GM21390 (cell line): ENCODE measurements around the gene ZMYND10.

Source experiments
- ATAC-seq: cut with Tn5 transposase; IDR thresholded peaks from one replicate; pipeline ENCODE4 v1.9.1; 2021; ENCODE audit not compliant: unreplicated experiment

The ZMYND10 gene

GRCh38 chr3:50345586-50346234 lies at the start of gene ZMYND10:
Gene ZMYND10 (minus strand): TSS chr3:50345732. CDS start chr3:50345579, 153 bp downstream.
- ATAC-seq, result no peak

GRCh38 chr3:50393061-50393460 lies 47.5 kb upstream of the ZMYND10 start:
- no peak for ATAC-seq

GRCh38 chr3:50392101-50392715 lies 46.7 kb upstream of the ZMYND10 start:
- ATAC-seq, result no peak

GRCh38 chr3:50390508-50391224 lies 45.1 kb upstream of the ZMYND10 start:
- no peak for ATAC-seq

- ATAC-seq, result no peak
These were observed 43.9 kb upstream of the ZMYND10 start for GRCh38 chr3:50389414-50389767.

GRCh38 chr3:50388720-50389413 lies 43.3 kb upstream of the ZMYND10 start:
- ATAC-seq, result no peak

- no peak for ATAC-seq
These were observed 42.6 kb upstream of the ZMYND10 start for GRCh38 chr3:50388016-50388719.

- ATAC-seq, result no peak
These were observed 40.2 kb upstream of the ZMYND10 start for GRCh38 chr3:50385754-50386153.

- no peak for ATAC-seq
These were observed 38.2 kb upstream of the ZMYND10 start for GRCh38 chr3:50383750-50384149.

GRCh38 chr3:50382722-50383121 lies 37.2 kb upstream of the ZMYND10 start:
- ATAC-seq, result no peak

- ATAC-seq, result no peak
These were observed 35.9 kb upstream of the ZMYND10 start for GRCh38 chr3:50381383-50381782.

GRCh38 chr3:50380405-50381085 lies 35.0 kb upstream of the ZMYND10 start:
- ATAC-seq, result no peak

GRCh38 chr3:50378757-50379156 lies 33.2 kb upstream of the ZMYND10 start:
- ATAC-seq, result no peak

GRCh38 chr3:50378024-50378423 lies 32.5 kb upstream of the ZMYND10 start:
- ATAC-seq, result no peak

- ATAC-seq, result no peak
These were observed 29.9 kb upstream of the ZMYND10 start for GRCh38 chr3:50375258-50375931.

GRCh38 chr3:50374363-50375257 lies 29.1 kb upstream of the ZMYND10 start:
- no peak for ATAC-seq

- ATAC-seq, result no peak
These were observed 27.9 kb upstream of the ZMYND10 start for GRCh38 chr3:50373146-50374051.

GRCh38 chr3:50372349-50372748 lies 26.8 kb upstream of the ZMYND10 start:
- ATAC-seq, result no peak
